HG03175 (cell line): Measurements from ENCODE around the gene WWP2.

ENCODE experiments used
- ATAC-seq: cut with Tn5 transposase; IDR thresholded peaks from one replicate; pipeline ENCODE4 v1.9.1; 2021; ENCODE audit warnings: mild to moderate bottlenecking, moderate library complexity; ENCODE audit not compliant: unreplicated experiment

The WWP2 gene

GRCh38 chr16:69922200-69922599 lies 160.1 kb downstream of the WWP2 start:
- no peak for ATAC-seq

DNA sequence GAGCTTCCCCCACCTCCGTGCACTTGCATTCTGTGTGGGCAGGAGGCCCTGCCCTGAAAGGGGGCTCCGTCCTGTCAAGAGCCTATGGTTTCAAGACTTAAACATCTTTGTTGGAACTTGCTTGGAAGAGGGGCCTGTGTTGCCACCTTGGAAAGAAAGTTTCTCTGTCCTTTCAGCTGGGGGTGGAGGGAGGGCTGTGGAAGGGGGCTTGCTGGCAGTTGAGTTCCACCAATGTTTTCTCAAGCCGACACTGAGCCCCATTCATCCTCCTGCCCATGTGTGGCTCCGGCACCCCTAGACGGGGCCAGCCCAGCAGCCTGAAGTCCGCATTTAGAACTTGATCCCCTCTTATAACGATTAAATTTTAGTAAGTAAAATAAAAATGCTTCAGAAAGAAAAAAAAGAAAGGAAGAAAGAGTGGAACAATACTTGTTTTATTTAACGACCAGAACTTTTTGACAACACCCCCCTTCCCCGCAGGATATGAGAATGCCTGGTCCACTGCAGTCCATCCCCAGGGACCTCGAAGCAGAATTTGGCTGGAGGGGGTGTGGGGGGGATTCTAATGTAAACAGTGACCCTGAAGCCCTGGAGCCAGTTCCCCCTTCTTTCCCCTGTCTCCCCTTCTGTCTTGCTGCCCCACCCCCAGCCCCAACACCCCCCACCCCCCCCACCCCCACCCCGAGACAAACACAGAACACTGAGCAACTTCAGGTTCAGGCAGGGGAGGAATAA lies 162.1 kb downstream of the WWP2 start:
- ATAC-seq: no peak

GRCh38 chr16:69924777-69925191 lies 162.7 kb downstream of the WWP2 start:
- no peak for ATAC-seq

GRCh38 chr16:69925311-69925710 lies 163.2 kb downstream of the WWP2 start:
- no peak for ATAC-seq

GRCh38 chr16:69926241-69926640 lies 164.1 kb downstream of the WWP2 start:
- ATAC-seq: no peak

DNA sequence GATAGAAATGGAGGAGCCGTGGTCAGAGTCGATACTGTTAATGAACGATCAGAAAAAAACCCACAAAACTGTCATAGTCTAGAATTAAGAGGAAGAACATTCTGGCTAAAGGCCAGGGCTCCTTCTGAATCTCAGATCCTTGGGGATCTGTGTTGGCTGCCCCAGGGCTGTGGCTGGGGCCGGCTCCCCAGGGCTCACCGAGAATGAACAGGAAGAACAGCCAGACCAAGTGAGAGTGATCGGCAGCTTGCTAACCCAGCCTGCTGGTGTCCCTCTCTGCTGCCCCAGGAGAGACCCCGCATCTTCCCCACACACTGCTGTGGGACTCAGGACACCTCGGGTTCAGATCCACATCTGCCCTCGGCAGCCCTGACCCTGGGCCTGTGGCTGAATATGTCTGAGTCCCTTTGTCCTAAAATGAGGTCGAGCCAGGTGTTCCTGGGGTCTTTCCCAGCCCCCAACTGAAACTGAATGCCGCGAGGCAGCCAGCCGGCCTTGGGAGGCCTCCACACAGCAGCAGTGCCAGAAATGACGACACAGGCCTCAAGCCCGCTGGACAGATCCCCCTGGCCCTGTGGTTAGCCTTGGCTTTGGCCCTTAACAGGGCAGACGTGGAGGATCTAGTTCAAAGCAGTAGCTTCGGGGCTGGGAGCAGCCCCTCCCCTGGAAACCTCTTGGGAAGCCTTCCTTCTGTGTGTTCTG lies 165.1 kb downstream of the WWP2 start:
- ATAC-seq: no peak

GRCh38 chr16:69928856-69929400 lies 166.8 kb downstream of the WWP2 start:
- ATAC-seq: no peak

GRCh38 chr16:69929480-69929879 lies 167.3 kb downstream of the WWP2 start:
- no peak for ATAC-seq

GRCh38 chr16:69930117-69930776 lies 168.1 kb downstream of the WWP2 start:
- ATAC-seq: no peak

DNA sequence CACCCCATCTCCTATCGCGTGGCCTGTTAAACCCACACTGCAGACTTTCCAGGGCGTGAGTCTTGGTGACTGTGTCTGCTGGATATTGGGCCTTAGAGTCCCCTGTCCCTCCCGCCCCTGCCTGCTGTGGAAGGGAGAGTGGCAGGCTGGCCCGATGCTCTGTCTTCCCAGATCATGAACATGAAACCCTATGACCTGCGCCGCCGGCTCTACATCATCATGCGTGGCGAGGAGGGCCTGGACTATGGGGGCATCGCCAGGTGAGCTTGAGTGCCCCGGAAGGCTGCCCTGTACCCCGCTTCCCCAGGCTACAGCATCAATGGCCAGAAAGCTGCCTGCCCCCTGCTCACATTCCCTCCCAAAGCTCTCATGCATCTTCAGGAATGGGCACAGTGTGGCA lies 169.5 kb downstream of the WWP2 start:
- ATAC-seq: no peak

DNA sequence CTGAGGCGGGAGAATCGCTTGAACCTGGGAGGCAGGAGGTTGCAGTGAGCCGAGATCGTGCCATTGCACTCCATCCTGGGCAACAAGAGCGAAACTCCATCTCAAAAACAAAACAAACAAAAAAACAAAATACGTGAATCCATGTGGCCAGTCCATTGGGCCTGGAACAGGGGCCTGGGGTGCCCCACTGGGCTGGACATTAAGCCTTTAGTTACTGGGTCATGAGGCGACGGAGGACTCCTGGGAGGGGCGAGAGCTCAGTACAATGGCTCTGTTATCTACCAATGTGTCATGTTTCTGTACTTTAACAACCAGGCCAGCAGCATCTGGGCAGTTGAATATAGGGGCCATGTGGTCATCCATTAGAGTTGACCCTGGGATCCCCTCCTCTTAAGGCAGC lies 170.1 kb downstream of the WWP2 start:
- no peak for ATAC-seq

- ATAC-seq: no peak
Observed at GRCh38 chr16:69932691-69933392, 170.7 kb downstream of the WWP2 start.

DNA sequence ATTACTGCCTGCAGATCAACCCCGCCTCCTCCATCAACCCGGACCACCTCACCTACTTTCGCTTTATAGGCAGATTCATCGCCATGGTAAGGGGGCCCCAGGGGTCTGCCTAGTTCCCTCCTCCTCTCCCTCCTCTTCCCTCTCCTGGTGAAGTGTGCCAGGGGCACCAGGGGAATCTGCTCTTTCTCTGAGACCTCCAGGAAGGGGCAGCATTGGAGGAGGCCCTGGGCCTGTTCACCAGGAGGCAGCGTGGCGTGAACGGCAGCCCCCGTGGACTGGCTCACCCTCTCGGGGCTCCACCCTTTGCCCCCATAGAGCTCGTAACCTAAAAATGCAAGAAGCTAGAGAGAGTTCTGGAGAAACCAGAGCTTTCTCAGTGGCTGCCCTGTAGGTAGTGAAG lies 171.9 kb downstream of the WWP2 start:
- ATAC-seq: no peak

- ATAC-seq: no peak
Observed at GRCh38 chr16:69934751-69935150, 172.6 kb downstream of the WWP2 start.

DNA sequence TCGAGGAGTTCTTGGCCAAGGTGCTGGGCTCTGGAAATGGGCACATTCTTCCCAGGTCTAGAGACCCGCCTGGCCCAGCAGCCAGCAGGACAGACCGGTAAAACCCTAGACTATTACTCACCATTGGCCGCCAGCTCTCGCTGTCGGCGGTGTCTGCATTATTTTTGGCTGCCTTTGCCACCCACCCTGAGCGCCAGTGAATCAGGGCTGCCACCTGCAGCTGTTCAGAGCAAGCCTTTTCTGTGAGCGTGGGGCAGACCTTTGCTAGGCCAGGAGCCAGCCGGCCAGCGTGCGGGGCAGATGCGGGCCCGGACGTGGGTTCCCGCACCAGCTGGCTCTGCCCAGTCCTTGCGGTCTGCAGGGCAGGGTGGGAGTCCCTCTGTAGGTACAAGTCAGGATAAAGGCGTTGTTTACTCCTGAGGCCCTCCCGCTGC lies 173.2 kb downstream of the WWP2 start:
- ATAC-seq: no peak

DNA sequence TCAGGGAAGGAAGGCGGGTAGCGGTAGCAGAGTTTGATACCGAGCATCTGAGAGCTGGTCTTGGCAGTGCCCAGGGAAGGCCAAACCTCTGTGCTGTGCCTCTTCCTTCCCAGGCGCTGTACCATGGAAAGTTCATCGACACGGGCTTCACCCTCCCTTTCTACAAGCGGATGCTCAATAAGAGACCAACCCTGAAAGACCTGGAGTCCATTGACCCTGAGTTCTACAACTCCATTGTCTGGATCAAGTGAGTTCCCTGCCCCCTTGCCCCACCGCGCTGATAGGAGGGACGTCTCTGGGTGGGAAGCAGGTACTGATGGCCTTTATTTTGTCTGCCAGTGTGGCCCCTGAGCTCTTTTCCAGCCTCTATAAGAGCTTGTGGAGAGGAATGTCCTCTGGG lies 173.6 kb downstream of the WWP2 start:
- no peak for ATAC-seq

- ATAC-seq: no peak
Observed at GRCh38 chr16:69936252-69936651, 174.1 kb downstream of the WWP2 start.

- no peak for ATAC-seq
Observed at GRCh38 chr16:69936751-69937211, 174.6 kb downstream of the WWP2 start.

- no peak for ATAC-seq
Observed at GRCh38 chr16:69937465-69937951, 175.4 kb downstream of the WWP2 start.

- no peak for ATAC-seq
Observed at GRCh38 chr16:69938981-69939820, 177.1 kb downstream of the WWP2 start.
